ES-I3 (cell line): ENCODE results near the gene CYP11A1.
A peak's percentile ranks its signal among the peaks of the same experiment; 100 is the strongest.

Experiments
- H3K36me3 ChIP-seq: 2 replicates; pipeline ENCODE4 v1.6.1; 2013; ENCODE audit warnings: mild to moderate bottlenecking, low read length, control low read depth, moderate library complexity; ENCODE audit not compliant: insufficient read depth
- H3K4me1 ChIP-seq: 2 replicates; pipeline ENCODE4 v1.6.1; 2013; ENCODE audit warnings: mild to moderate bottlenecking, control low read depth, low read length; ENCODE audit not compliant: insufficient read depth
- H3K9ac ChIP-seq: 2 replicates; pipeline ENCODE4 v1.6.1; 2013; ENCODE audit warnings: low read depth, mild to moderate bottlenecking, low read length, moderate library complexity
- H3K9me3 ChIP-seq: 2 replicates; pipeline ENCODE4 v1.6.1; 2013; ENCODE audit warnings: mild to moderate bottlenecking, low read length, moderate library complexity; ENCODE audit not compliant: control insufficient read depth, insufficient read depth

CYP11A1 gene

DNA sequence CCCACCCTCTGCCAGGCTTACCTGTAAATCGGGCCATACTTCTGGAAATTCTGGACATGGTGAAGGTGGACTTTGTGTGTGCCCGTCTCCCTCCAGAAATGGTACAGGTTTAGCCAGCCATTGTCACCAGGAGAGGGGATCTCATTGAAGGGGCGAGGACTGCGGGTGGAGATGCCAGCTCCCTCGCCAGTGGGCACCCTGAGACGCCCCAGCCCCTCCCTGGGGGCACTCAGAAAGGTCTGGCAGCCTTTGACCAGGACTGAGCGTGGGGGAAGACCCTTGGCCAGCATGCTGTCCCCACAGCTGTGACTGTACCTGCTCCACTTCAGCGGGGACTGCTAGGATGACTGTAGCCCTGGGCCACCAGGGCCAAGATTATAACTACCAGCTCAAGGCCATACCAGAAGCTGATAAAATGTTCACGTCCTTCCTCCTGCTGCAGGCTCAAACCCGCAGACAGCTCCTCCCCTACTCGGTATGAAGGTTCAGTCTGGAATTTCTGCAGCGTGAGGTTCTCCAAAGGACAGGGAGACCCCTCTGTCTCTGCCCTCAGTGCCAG lies at the start of gene CYP11A1:
Gene CYP11A1, minus strand, starts transcription at position 351 of the 559 bp plus-strand sequence. Its CDS starts 61 bp downstream, at position 290.
- Histone ChIP-seq H3K9me3 (no peaks in the 10 kb centered on the region), H3K36me3 (no peaks in the 10 kb centered on the region), H3K4me1 (peaks cover 17% of the 10 kb centered on the region; the same call in 1 of the 2 replicates), H3K9ac (peak within 1 kb of the TSS; percentile 72; the same call in 1 of the 2 replicates)

DNA sequence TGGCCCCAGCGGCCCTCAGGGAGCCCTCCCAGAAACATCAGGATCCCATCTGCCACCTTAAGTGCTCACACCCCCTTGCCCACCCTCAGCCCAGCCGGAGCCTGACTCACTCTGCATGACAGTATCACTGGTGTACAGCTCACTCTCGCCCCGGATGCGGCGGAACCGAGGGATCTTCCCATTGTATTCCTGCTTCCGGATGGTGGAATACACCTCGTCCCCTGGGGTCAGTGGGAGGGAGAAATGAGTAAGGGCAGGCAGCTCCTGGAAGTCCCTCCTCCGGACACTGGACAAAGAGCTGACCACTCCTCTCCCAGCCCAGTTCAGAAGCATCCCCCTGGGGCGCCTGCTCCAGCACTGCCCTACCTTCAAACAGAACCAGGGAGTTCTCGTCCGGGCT lies 49.8 kb upstream of the CYP11A1 start:
- H3K36me3 ChIP-seq = no peaks in the 10 kb centered on the region; the same call in 1 of the 2 replicates
- no peak overlapping the region for H3K9ac ChIP-seq
- H3K4me1 ChIP-seq = peaks cover 16% of the 10 kb centered on the region
- no peaks in the 10 kb centered on the region for H3K9me3 ChIP-seq

DNA sequence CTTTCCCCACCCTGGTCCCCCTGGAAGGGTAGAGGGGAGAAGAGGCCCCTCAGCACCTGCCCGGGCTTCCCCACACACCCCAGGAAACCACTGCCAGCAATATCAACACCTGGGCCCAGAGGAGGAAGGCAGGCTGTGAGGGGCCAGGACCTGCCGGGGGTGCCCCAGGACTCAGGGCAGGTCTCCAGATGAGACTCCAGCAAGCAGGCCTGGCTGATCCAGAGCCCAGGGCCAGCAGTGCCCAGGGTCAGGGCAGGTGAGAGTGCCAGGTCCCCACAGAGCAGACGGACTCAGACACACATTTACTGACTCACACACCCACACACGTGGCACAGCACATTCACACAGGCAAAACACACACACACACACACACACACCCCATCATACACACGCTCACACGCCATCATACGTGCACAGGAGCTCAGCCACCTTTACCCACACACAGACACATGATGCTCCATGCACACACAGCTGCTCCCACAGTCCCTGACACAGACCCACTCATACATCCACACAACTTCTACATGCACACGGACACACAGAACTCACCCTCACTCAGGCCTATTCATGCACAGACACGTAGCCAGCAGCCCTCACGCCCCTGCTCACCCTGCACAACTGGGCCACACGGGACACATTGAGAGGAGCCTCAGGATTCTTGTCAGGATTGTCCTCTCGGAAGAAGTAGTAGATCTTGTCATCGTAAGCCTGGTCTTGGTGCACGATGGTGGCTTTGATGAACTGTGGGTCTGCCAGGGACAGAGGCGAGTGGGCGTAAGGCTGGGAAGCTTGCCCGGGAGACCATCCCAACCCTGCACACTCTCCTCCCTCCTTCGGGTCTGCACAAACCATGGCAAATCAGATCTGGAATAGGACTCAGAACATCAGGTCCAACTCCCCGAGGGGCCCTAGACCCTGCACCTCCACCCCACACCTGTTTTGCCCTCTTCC lies 48.8 kb upstream of the CYP11A1 start:
- H3K36me3 ChIP-seq = no peaks in the 10 kb centered on the region; the same call in 1 of the 2 replicates
- no peak overlapping the region for H3K9ac ChIP-seq
- peaks cover 7% of the 10 kb centered on the region; the same call in 1 of the 2 replicates for H3K4me1 ChIP-seq
- H3K9me3 ChIP-seq = no peaks in the 10 kb centered on the region

DNA sequence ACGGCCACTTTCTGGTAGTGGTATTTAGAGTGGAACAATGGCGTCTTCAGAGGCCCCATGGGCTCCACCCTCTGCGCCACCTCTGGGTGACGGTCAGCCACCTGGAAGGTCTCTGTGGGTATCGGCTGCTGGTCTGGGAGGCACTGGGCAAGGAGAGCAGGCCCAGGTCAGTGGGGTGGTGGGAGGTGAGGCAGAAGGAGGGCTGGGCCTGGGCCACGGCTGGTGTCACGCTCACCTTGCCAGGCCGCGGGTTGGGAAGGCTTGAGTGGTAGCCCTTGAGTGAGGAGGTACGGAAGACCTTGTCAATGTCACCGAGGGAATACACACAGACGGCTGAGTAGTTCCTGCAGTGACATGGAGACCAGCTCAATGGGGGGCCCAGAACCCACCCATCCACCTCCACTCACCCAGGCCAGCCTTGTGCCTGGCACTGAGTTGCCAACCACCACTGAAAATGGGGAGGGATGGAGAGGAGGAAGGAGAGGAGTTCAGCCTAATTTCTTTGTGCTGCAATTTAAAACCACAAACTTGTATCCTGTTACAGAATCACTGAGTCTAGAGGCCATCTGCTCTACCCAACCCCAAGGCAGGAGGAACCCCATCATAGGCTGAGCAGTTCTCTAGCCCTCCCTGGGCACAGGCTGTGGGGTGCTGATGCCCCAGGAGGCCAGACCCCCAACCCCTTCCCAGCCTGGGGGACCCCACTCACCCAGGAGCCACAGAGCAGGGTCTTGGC lies 47.3 kb upstream of the CYP11A1 start:
- Histone ChIP-seq H3K9me3 (no peaks in the 10 kb centered on the region), H3K4me1 (no peaks in the 10 kb centered on the region; the same call in 1 of the 2 replicates), H3K36me3 (no peaks in the 10 kb centered on the region; the same call in 1 of the 2 replicates), H3K9ac (no peak overlapping the region)

DNA sequence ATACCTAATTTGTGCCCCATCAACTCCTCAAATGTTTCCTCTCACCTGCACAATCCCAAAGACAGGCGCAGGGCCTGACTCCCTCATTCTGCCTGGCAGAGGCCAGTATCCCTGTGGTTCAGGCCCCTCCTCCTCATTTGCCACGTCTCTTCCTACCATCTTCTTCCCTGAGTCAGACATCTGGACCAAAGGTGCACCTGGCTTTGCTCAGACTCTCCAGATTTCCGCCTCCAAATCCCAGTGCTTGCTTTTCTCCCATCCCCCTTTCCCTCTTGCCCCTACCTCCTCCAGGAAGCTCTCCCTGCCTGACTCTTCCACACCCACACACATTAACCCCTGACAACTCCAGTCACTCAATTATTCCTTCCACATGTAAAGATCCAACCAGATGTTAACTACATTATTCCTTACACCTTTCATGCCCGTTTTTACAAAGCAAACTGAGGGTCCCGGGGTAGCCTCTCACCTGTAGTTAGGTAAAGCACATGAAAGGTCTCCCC lies 46.7 kb upstream of the CYP11A1 start:
- no peaks in the 10 kb centered on the region; the same call in 1 of the 2 replicates for H3K36me3 ChIP-seq
- H3K4me1 ChIP-seq = no peaks in the 10 kb centered on the region
- no peaks in the 10 kb centered on the region for H3K9me3 ChIP-seq
- H3K9ac ChIP-seq = no peak overlapping the region

DNA sequence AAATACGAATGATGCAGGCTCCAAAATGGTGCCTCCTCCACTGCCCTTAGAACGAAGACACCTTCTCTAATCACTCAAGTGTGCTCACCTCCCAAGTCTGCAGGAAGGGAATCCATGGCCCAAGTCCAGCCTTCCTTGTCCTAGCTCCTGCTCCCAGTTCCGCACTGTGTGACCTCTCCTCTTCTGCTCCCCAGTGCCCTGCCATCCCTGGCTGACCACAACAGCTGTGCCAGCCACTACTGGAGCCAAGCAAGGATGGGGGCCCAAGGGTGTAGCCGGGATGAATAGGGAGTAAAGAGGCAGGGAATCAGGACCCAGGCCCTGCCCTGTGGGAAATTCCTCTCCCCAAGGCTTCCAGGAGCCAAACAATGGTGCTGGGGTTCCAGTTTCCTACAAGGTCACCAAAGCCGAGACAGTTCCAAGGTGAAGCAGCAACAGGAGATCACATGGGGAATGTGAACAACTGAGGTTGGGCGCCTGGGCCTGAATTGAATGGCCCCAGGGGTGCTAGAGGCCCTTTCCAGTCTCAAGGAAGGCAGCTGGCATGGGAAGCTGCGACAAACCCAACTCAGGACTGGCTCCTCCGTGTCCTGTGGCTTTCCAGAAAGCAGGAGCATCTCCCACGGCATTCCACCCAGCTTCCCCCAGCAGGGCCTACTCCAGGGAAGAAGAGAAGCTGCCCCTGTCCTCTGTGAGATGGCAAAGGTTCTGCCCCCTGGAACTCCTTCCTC lies 46.1 kb upstream of the CYP11A1 start:
- Histone ChIP-seq H3K9me3 (no peaks in the 10 kb centered on the region), H3K4me1 (no peaks in the 10 kb centered on the region; the same call in 1 of the 2 replicates), H3K9ac (no peak overlapping the region), H3K36me3 (no peaks in the 10 kb centered on the region; the same call in 1 of the 2 replicates)

DNA sequence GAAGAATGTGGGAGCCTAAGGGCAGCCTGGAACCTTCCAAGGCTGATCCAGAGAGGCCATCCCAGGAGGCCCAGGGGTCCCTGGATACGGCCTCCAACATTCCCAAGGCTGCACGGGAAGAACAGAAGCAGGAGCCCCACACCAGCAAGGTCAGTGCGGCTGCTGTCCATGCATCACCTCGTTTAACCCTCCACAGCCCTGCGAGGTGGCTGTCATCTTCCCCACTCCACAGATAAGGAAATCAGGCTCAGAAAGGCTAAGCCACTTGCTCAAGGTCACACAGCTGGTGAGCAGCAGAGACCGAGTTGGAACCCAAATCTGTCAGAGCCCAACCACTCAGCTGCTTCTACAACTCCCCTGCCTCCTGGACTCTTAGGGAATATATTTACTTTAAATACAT lies 44.7 kb upstream of the CYP11A1 start:
- H3K9me3 ChIP-seq = no peaks in the 10 kb centered on the region
- no peak overlapping the region for H3K9ac ChIP-seq
- no peaks in the 10 kb centered on the region; the same call in 1 of the 2 replicates for H3K36me3 ChIP-seq
- H3K4me1 ChIP-seq = peaks cover 9% of the 10 kb centered on the region; the same call in 1 of the 2 replicates

DNA sequence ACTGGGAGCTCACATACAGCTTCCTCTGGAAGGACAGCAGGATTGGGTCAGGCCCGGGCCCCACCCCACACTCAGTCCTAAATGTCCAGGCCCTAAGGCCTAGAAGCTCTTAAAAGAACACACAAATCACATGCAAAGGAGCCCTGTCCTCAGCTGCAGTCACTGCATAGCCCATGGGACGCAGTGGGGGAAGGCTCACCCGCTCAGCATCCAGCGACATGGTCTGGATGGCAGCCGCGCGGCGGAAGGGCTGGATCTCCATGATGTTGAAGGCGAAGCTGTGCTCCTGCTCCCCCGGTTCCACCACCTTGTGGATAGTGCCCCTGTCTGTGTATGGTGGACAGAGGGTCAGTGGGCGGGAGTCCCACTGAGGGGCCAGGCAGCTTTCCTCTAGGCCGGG lies 44.2 kb upstream of the CYP11A1 start:
- no peaks in the 10 kb centered on the region for H3K9me3 ChIP-seq
- no peak overlapping the region for H3K9ac ChIP-seq
- H3K4me1 ChIP-seq = peaks cover 13% of the 10 kb centered on the region
- no peaks in the 10 kb centered on the region; the same call in 1 of the 2 replicates for H3K36me3 ChIP-seq

DNA sequence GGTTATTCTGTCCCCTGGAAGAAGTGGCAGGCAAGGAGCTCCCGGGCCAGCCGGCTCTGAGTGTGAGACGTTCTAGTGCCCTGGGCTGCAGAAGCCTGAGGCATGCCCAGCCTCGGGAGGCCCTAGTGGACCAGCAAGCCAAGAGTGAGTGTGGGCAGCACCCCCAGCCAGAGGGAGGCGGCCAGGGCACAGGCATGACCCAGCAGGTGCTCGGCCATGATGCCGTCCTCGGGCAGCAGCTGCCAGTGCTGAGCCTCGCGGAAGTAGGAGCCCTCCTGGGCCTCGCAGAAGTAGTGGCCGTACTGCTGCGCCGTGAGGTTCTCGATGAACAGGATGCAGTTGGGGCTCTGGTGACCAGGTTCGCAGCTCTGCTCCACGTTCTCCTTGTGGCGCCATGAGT lies 43.1 kb upstream of the CYP11A1 start:
- Histone ChIP-seq H3K4me1 (peaks cover 16% of the 10 kb centered on the region), H3K9ac (no peak overlapping the region), H3K9me3 (no peaks in the 10 kb centered on the region), H3K36me3 (no peaks in the 10 kb centered on the region; the same call in 1 of the 2 replicates)

DNA sequence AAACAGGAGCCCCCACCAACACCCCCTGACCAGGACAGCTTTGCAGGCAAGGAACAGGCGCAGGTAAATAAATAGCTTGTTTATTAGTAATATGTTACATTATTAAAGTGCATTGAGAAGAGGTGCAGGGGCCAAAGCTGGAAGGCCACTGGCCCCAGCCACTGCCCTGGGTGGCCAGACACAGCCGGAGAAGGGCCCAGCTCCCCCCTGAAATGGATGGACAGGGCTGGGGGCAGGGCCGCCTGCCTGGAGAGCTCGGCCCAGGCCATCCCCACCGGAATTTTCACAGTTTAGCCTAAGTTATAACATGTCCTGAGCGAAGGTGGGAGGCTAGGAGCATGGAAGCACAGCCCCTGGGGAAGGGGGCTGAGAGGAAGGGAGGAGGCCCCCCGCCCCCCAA lies 41.8 kb upstream of the CYP11A1 start:
- Histone ChIP-seq H3K4me1 (peaks cover 16% of the 10 kb centered on the region), H3K36me3 (no peaks in the 10 kb centered on the region), H3K9me3 (no peaks in the 10 kb centered on the region), H3K9ac (no peak overlapping the region)

DNA sequence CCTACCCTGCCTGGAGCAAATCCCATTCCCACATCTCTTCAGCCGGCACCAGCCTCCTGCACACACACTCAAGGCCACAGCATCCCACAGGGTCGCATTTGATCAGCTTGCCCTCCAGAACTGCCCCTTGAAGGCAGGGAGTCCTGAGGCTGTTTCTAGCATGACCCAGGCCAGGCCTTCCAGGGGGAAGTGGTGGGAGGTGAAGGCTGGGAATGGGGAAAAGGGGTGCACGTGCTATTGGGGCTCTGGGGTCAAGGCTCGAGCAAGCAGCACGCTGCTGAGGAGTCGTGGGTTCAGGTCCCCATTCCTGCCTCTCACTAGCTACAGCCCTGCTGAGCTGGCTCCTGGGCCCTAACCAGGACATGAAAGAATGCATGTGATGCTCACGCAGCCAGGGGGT lies 41.4 kb upstream of the CYP11A1 start:
- Histone ChIP-seq H3K9me3 (no peaks in the 10 kb centered on the region), H3K36me3 (no peaks in the 10 kb centered on the region), H3K9ac (no peak overlapping the region), H3K4me1 (peaks cover 16% of the 10 kb centered on the region)

DNA sequence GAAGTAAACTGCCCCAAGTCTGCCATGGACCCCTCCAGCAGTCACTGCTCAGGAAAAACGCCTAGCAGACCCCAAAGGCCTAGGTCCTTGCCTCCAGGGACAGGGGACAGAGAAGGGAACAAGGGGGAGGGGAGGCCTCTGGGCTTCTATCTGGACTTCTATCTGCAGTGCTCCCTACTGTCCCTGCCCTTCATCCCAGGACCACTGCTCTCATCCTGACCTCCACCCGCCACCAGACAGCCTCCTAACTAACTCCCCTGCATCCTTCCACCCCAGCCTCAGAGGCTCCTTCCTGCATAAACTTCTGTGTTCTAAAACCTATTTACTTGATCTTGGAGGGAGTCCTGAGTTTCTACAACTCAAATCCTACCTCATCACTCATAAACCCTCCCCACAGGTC lies 40.9 kb upstream of the CYP11A1 start:
- H3K9ac ChIP-seq = no peak overlapping the region
- no peaks in the 10 kb centered on the region for H3K36me3 ChIP-seq
- no peaks in the 10 kb centered on the region for H3K9me3 ChIP-seq
- peaks cover 16% of the 10 kb centered on the region for H3K4me1 ChIP-seq

DNA sequence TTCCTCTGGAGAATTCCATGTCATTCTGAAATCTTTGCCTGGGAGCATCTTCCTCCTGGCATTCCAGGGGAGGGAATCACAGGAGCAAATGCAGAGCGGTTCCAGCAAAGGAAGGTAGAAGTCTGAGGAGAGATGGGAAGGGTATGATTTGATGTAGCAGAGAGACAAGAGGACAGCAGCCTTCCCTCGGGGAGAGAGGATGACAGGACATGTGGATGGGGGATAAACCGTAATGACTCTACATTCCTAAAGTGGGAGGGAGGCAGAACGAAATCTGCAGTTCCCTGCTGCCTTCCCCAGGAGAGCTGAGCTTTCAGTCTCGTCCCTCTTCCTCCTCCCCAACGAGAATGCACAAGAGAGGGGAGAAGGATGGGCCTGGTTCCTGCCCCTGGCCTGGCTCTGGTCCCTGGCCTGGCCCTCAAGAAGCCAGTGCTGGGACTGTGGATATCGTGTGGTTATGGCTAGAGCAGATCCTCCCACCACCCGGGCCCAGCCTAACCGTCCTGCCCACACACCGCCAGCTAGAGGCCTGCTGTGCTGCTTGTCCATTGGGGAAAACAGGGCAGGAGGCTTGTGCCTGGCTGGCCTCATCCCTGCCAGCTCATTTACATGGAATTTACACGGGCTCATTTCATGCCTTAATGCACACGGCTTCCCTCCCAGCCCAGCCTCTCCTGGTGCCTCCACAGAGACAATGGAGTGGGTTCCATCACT lies 39.7 kb upstream of the CYP11A1 start:
- no peaks in the 10 kb centered on the region for H3K9me3 ChIP-seq
- H3K9ac ChIP-seq = no peak overlapping the region
- H3K36me3 ChIP-seq = no peaks in the 10 kb centered on the region
- H3K4me1 ChIP-seq = peaks cover 16% of the 10 kb centered on the region
